Neuronal stem cell (in vitro differentiated cells): ENCODE data around the gene C13orf46.

ENCODE experiments used
- DNase-seq: peaks from one replicate; pipeline ENCODE4 v3.0.0-alpha.2; 2013; ENCODE audit warnings: low spot score
- H2AFZ ChIP-seq: one replicate; pipeline ENCODE4 v1.6.1; 2013; ENCODE audit warnings: mild to moderate bottlenecking, low read length, inconsistent platforms
- H2AK5ac ChIP-seq: 2 replicates; pipeline ENCODE4 v1.6.1; 2013; ENCODE audit warnings: low read depth, mild to moderate bottlenecking, inconsistent platforms, low read length, moderate library complexity, mixed read lengths
- H2BK120ac ChIP-seq: 2 replicates; pipeline ENCODE4 v1.6.1; 2013; ENCODE audit warnings: low read depth, mild to moderate bottlenecking, inconsistent platforms, low read length, moderate library complexity, mixed read lengths
- H2BK12ac ChIP-seq: one replicate; pipeline ENCODE4 v1.6.1; 2013; ENCODE audit warnings: low read length, inconsistent platforms
- H2BK15ac ChIP-seq: 2 replicates; pipeline ENCODE4 v1.6.1; 2013; ENCODE audit warnings: mild to moderate bottlenecking, low read length, inconsistent platforms, mixed read lengths
- H2BK5ac ChIP-seq: one replicate; pipeline ENCODE4 v1.6.1; 2013; ENCODE audit warnings: inconsistent platforms, mild to moderate bottlenecking, low read length, moderate library complexity
- H3K14ac ChIP-seq: one replicate; pipeline ENCODE4 v1.6.1; 2013; ENCODE audit warnings: low read length, inconsistent platforms
- H3K18ac ChIP-seq: 2 replicates; pipeline ENCODE4 v1.6.1; 2013; ENCODE audit warnings: low read length, inconsistent platforms
- H3K23ac ChIP-seq: 2 replicates; pipeline ENCODE4 v1.6.1; 2013; ENCODE audit warnings: low read depth, mild to moderate bottlenecking, mixed read lengths, low read length, inconsistent platforms; ENCODE audit not compliant: poor library complexity
- H3K27ac ChIP-seq: replicated peaks from 3 replicates; pipeline ENCODE4 v1.5.1; 2013; ENCODE audit warnings: low read length, inconsistent platforms
- H3K27me3 ChIP-seq, 3 experiments: 2 replicates each; pipeline ENCODE4 v1.6.1; 2013; ENCODE audit warnings: low read length in 3 of 3, mild to moderate bottlenecking in 2 of 3, inconsistent platforms in 1 of 3, low read depth in 1 of 3, mixed read lengths in 1 of 3, moderate library complexity in 1 of 3; ENCODE audit not compliant: control insufficient read depth in 3 of 3, insufficient read depth in 3 of 3
- H3K36me3 ChIP-seq, 2 donors: replicated peaks in 1 of 2; 2 replicates each; pipeline ENCODE4 v1.6.1; 2013; ENCODE audit warnings: low read length in 2 of 2; ENCODE audit not compliant: control insufficient read depth in 2 of 2, insufficient read depth in 2 of 2
- H3K4ac ChIP-seq: 2 replicates; pipeline ENCODE4 v1.6.1; 2013; ENCODE audit warnings: inconsistent platforms, mild to moderate bottlenecking, low read length, moderate library complexity
- H3K4me1 ChIP-seq, 2 donors: 1 replicate in 1 of 2; 2 replicates in 1 of 2; pipeline ENCODE4 v1.6.1; 2013; ENCODE audit warnings: low read length in 2 of 2, low read depth in 1 of 2; ENCODE audit not compliant: control insufficient read depth in 2 of 2, insufficient read depth in 1 of 2
- H3K4me2 ChIP-seq: one replicate; pipeline ENCODE4 v1.6.1; 2013; ENCODE audit warnings: mild to moderate bottlenecking, low read length, inconsistent platforms; ENCODE audit not compliant: insufficient read depth, poor library complexity, severe bottlenecking
- H3K4me3 ChIP-seq, 2 donors: 2 replicates each; pipeline ENCODE4 v1.5.1; 2013; ENCODE audit warnings: low read length in 2 of 2, mild to moderate bottlenecking in 2 of 2, inconsistent platforms in 1 of 2, moderate library complexity in 1 of 2
- H3K79me1 ChIP-seq: one replicate; pipeline ENCODE4 v1.6.1; 2013; ENCODE audit warnings: low read depth, mild to moderate bottlenecking, inconsistent platforms, low read length, moderate library complexity
- H3K9ac ChIP-seq: one replicate; pipeline ENCODE4 v1.6.1; 2013; ENCODE audit warnings: mild to moderate bottlenecking, low read depth, low read length, inconsistent platforms; ENCODE audit not compliant: poor library complexity
- H3K9me3 ChIP-seq, 2 donors: replicated peaks in 1 of 2; 2 replicates each; pipeline versions ENCODE3 to v1.6.1; 2013; ENCODE audit warnings: low read length in 2 of 2, mild to moderate bottlenecking in 2 of 2, inconsistent platforms in 1 of 2, low read depth in 1 of 2, mixed read lengths in 1 of 2, moderate library complexity in 1 of 2; ENCODE audit not compliant: control insufficient read depth in 2 of 2, insufficient read depth in 1 of 2
- H4K8ac ChIP-seq: one replicate; pipeline ENCODE4 v1.6.1; 2013; ENCODE audit warnings: low read depth, mild to moderate bottlenecking, inconsistent platforms, low read length, moderate library complexity
- H4K91ac ChIP-seq: one replicate; pipeline ENCODE4 v1.6.1; 2013; ENCODE audit warnings: low read length, low read depth, mild to moderate bottlenecking, inconsistent platforms; ENCODE audit not compliant: poor library complexity
- WGBS, 2 donors: extraction: QIAGEN DNeasy Blood & Tissue Kit; methylation state at CpG; one replicate each; pipeline ENCODE4 v1.1.7; 2013; ENCODE audit warnings: missing lambda C conversion rate in 2 of 2, mixed read lengths in 1 of 2; ENCODE audit not compliant: insufficient read length in 2 of 2, insufficient replicate concordance in 1 of 2; ENCODE audit errors: extremely low coverage in 2 of 2; 5-methylcytosine and 5-hydroxymethylcytosine counted together

The C13orf46 gene

DNA sequence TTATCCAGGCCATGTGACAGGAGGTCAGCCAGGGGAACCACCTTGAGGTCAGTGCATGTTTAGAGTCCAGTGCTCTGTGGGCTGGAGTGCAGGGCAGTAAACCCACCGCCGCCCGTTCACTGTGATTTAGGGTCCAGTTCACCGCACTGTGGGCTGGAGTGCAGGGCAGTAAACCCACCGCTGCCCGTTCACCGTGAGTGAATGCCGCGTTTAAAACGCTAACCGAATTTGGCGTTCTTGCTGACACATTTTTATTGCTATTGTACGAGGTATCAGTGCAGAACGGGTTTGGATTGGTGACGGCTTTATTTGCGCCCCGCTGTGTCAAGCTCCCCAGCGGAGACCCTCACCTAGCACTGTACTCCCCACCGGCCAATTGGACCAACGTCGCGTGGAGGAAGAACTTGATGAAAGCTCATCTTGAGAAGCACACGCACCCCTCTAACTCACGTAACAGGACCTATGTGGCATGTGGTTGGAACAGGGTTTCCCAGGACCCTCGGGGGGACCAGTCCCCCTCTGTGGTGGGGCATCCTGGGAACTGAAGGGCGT lies 27.9 kb downstream of the C13orf46 start:
- Histone ChIP-seq H3K4me1 (no peaks in the 10 kb centered on the region), H2BK15ac (no peak overlapping the region)
- no CpG with 5 or more reads among the region's 26 CpGs for WGBS, 2 donors

DNA sequence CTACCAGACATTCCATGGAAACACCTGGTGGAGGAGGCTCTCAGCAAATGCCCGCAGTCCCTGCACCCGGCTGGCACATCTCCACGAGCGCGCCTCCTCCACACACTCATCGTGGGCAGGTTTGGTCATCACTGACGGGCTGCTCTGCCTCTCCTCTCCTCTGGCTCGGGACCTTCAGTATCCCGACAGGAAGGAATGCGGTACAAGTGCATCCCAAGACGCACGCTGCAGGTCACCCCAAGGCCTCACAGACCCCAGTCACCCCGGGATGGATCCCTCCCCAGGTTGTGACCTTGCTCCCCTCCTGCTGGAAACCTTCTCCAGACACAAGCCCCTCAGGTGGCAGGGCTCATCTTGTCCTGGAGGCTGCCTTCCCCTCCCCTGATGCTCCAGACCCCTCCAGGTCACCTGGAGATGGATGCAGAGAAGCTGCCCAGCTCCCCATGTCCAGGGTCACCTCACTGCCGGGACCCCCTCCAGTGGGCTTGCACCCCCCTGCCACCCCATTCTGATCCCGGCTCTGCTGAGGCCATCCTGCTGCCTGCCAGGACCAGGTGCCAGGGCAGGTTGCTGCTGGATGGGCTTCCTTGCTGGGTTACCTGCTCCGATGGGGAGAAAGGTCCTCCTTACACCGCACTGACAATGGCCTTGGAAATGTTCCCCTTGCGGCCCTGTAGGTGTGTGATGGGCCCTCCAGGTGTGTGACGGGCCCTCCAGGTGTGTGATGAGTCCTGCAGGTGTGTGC lies 29.9 kb downstream of the C13orf46 start:
- no CpG with 5 or more reads among the region's 19 CpGs for WGBS, 2 donors
- no peaks in the 10 kb centered on the region for H3K9me3 ChIP-seq
- H3K79me1 ChIP-seq: peaks cover 3% of the 10 kb centered on the region
- H4K8ac ChIP-seq: peak overlapping the region; percentile 48
- H3K4me1 ChIP-seq: no peaks in the 10 kb centered on the region
- peak overlapping the region; percentile 38 for H3K14ac ChIP-seq
- H3K4me3 ChIP-seq: peak overlapping the region in 1 of 2 donors; percentile 45
- H3K4me2 ChIP-seq: no peak overlapping the region
- H3K18ac ChIP-seq: peak overlapping the region; percentile 11
- no peaks in the 10 kb centered on the region for H3K27me3 ChIP-seq
- no peaks in the 10 kb centered on the region for H3K36me3 ChIP-seq
- H2BK5ac ChIP-seq: peak overlapping the region; percentile 53
- H2BK12ac ChIP-seq: no peak overlapping the region
- no peak for DNase-seq
- H2BK120ac ChIP-seq: no peak overlapping the region
- H3K23ac ChIP-seq: no peak overlapping the region
- H4K91ac ChIP-seq: peak overlapping the region; percentile 85
- H2AK5ac ChIP-seq: peak overlapping the region; percentile 88
- H3K9ac ChIP-seq: no peak overlapping the region
- H3K4ac ChIP-seq: no peak overlapping the region
- H3K27ac ChIP-seq: no peak overlapping the region
- H2AFZ ChIP-seq: no peak overlapping the region
- H2BK15ac ChIP-seq: no peak overlapping the region

More for the DNA sequence above, 27.9 kb downstream of the C13orf46 start:
- peak overlapping the region; percentile 82 for H3K14ac ChIP-seq
- H2AK5ac ChIP-seq: peak overlapping the region; percentile 94
- H3K9ac ChIP-seq: peak overlapping the region; percentile 70
- H4K8ac ChIP-seq: no peak overlapping the region
- no peaks in the 10 kb centered on the region for H3K36me3 ChIP-seq
- H2BK5ac ChIP-seq: peak overlapping the region; percentile 39
- no peaks in the 10 kb centered on the region for H3K9me3 ChIP-seq
- no peak overlapping the region for H3K4me2 ChIP-seq
- H2BK12ac ChIP-seq: peak overlapping the region; percentile 36
- no peak overlapping the region for H2BK120ac ChIP-seq
- no peak for DNase-seq
- no peak overlapping the region for H3K4ac ChIP-seq
- no peaks in the 10 kb centered on the region for H3K27me3 ChIP-seq
- H2AFZ ChIP-seq: no peak overlapping the region
- H4K91ac ChIP-seq: peak overlapping the region; percentile 72
- H3K79me1 ChIP-seq: peaks cover 3% of the 10 kb centered on the region
- H3K4me3 ChIP-seq: no peak overlapping the region
- peak overlapping the region; percentile 64 for H3K18ac ChIP-seq
- peak overlapping the region; percentile 62 for H3K23ac ChIP-seq
- no peak overlapping the region for H3K27ac ChIP-seq

DNA sequence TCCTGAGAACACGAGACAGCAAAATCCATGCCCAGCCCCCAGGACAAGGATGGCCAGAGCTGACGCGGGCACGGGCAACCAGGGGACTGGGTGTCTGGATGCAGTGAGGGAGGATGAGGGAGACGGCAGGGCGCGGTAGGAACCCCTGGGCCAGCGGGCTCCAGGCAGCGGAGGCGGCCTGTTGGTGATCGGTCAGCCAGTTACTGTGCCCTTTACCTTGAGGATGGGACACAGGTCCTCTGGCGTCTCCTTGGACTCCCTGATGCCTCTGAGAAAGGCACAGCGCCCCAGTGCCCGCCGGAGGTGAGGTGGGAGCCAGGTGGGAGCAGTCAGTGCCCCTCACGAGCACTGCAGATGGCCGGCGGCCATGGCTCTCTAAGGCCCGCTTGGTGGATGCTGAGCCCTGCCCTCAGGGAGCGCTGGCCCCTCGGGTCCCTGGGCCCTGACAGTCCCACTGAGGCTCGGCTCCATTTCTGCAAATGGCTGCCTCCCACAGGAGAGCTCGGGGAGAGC lies 31.2 kb downstream of the C13orf46 start:
- Histone ChIP-seq H2AFZ (no peak overlapping the region), H3K27me3 (no peaks in the 10 kb centered on the region), H3K14ac (no peak overlapping the region), H3K4ac (no peak overlapping the region), H3K79me1 (peaks cover 3% of the 10 kb centered on the region), H3K27ac (no peak overlapping the region), H2AK5ac (peak overlapping the region; percentile 66), H2BK5ac (peak overlapping the region; percentile 24), H3K36me3 (no peaks in the 10 kb centered on the region), H3K9me3 (no peaks in the 10 kb centered on the region), H3K18ac (peak overlapping the region; percentile 64), H3K4me1 (peaks cover 3 to 6% of the 10 kb centered on the region in 2 donors), H3K23ac (peak overlapping the region; percentile 16), H2BK120ac (peak overlapping the region; percentile 52), H3K9ac (no peak overlapping the region), H3K4me2 (no peak overlapping the region), H4K8ac (no peak overlapping the region), H2BK15ac (no peak overlapping the region), H4K91ac (no peak overlapping the region), H3K4me3 (no peak overlapping the region), H2BK12ac (no peak overlapping the region)
- WGBS, 2 donors: no CpG with 5 or more reads among the region's 23 CpGs
- DNase-seq: no peak

DNA sequence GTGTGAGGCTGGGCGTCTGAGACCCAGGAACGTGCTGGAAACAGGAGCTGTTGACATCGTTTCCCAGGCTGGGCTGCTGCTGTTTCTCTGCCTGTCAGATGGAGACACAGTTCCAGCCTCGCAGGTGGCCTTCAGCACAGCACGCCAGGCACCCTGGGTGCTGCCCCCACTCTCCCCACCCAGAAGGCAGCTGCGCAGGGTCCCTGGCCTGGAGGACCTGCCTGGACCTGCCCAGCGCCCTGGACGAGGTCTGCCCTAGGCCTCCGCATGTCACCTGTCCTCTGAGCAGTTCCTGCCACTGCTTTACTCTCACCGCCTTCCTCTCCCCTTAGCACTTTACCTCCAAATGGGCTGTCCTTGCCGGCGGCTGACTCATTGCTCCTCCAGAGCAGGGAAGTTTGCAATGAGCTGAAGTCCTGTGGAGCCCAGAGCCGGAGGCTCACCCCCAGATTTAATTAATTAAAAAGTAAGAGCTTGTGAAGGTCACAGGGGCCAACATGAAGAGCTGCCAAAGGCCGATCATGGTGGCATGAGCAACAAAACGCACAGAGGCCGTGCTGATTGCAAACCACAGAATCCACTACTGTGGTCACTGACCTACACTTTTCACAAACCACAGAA lies 32.2 kb downstream of the C13orf46 start:
- H2AFZ ChIP-seq: no peak overlapping the region
- no peak overlapping the region for H2AK5ac ChIP-seq
- no peak overlapping the region for H4K8ac ChIP-seq
- no peaks in the 10 kb centered on the region for H3K9me3 ChIP-seq
- H3K14ac ChIP-seq: peak overlapping the region; percentile 5
- no peak overlapping the region for H2BK120ac ChIP-seq
- no peak overlapping the region for H3K27ac ChIP-seq
- H4K91ac ChIP-seq: no peak overlapping the region
- no CpG with 5 or more reads among the region's 16 CpGs for WGBS, 2 donors
- no peak overlapping the region for H3K4me3 ChIP-seq
- H3K23ac ChIP-seq: peak overlapping the region; percentile 59
- no peak overlapping the region for H2BK15ac ChIP-seq
- H3K4me1 ChIP-seq: peaks cover 4 to 9% of the 10 kb centered on the region in 2 donors
- no peaks in the 10 kb centered on the region for H3K27me3 ChIP-seq
- peaks cover 3% of the 10 kb centered on the region for H3K79me1 ChIP-seq
- H3K4me2 ChIP-seq: no peak overlapping the region
- no peaks in the 10 kb centered on the region for H3K36me3 ChIP-seq
- DNase-seq: no peak
- peak overlapping the region; percentile 96 for H3K18ac ChIP-seq
- no peak overlapping the region for H2BK5ac ChIP-seq
- H3K4ac ChIP-seq: no peak overlapping the region
- peak overlapping the region; percentile 43 for H2BK12ac ChIP-seq
- H3K9ac ChIP-seq: no peak overlapping the region
